HG03442 (cell line): Measurements from ENCODE around the gene HTRA1.

ENCODE experiments used
- ATAC-seq: cut with Tn5 transposase; IDR thresholded peaks from one replicate; pipeline ENCODE4 v1.9.1; 2021; ENCODE audit warnings: mild to moderate bottlenecking, moderate library complexity; ENCODE audit not compliant: unreplicated experiment

HTRA1 gene

GRCh38 chr10:122514045-122514840, 52.9 kb downstream of the HTRA1 start:
- no peak for ATAC-seq

DNA sequence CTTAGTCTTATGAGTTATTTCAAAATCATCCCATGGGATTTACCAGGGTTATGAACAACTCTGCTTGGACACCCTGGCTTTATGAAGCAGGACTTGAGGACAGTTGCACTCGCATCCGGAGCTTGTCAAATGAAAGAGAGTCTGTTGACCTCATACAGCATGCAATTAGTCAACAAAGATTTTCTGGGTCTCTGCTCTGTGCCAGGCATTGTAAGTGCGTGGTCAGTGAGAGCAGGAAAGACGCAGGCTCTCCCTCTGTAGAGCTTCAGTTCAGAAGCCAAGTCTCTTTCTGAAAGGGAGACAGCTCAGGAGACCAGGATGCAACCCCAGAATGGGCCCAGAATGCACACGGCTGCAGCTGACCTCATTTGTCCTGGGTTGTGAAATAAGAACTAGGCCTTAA, 53.7 kb downstream of the HTRA1 start:
- ATAC-seq: no peak

GRCh38 chr10:122515588-122516231, 54.4 kb downstream of the HTRA1 start:
- ATAC-seq: peak; percentile 89

DNA sequence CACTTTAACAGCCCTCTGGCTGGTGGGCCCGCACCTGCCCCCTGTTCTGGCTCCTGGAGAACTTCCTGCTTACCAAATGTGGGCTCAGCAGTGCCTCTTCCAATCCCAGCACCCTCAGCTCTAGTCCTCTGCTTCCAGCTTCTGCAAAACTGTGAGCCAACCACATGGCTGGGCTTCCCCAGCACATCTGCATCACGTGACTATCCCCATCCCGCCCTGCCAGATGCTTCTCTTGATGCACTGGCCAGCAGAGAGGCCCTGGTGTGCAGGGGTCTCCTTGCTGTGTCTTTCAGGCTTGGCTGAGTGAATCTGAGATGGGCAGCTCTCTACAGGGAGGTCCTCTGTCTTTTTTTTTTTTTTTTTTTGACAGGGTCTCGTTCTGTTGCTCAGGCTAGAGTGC, 55.4 kb downstream of the HTRA1 start:
- ATAC-seq: no peak

DNA sequence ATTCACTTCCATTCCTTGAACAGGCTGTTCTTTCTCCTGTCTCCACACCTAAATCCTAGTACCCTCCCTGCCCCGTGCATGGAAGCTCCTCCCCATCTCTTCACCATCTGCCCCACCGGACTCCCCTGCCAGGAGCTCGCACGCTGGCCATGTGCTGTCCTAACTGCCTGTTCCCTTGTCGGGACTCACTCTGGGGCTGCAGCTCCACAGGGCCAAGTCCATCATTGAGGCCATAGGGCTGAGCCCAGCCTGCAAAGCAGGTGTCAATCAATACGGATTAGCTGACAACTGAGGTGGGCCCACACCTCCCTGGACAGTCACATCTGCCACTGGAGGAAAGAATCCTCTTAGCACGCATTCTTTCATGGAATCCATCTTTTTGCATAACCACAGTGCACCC, 57.8 kb downstream of the HTRA1 start:
- ATAC-seq: no peak

DNA sequence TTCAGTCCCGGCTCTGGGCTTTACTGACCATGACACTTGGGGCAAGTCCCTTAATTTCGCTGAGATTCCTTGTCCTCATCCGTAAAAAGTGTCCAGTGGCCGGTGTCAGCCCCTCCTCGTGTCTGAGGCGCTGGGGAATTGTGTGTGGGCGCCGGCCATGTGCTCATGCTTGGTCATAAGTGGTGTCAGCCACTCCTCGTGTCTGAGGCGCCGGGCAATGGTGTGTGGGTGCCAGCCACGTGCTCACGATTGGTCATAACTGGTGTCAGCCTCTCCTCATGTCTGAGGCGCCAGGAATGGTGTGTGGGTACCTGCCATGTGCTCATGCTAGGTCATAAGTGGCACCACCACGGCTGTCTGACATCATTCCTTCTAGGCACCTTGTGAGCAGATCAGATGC, 58.5 kb downstream of the HTRA1 start:
- ATAC-seq: no peak

- no peak for ATAC-seq
Measured at GRCh38 chr10:122521011-122521410, 59.7 kb downstream of the HTRA1 start.

- no peak for ATAC-seq
Measured at GRCh38 chr10:122524811-122525210, 63.5 kb downstream of the HTRA1 start.

DNA sequence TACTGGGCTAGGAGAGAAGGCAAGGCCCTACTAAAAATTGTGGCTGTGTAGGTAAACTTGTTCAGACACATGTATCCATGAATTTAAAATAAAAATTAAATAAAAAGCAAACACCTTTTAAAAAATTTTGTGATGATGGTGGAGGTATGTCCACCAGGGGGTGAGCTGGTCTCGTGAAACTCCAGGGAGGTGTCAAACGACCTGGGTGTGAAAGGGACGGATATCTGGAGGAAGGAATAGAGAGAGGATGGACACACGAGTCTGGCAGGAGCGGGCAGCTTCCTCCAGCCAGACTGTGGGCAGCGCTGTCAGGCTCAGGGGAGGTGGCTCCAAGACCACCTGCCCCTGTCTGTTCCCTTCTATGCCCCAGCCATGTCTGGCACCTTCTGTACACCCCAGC, 64.4 kb downstream of the HTRA1 start:
- ATAC-seq: no peak

GRCh38 chr10:122526892-122527291, 65.5 kb downstream of the HTRA1 start:
- ATAC-seq: no peak

- ATAC-seq: no peak
Measured at GRCh38 chr10:122530177-122530576, 68.8 kb downstream of the HTRA1 start.

GRCh38 chr10:122531261-122531660, 69.9 kb downstream of the HTRA1 start:
- ATAC-seq: no peak

DNA sequence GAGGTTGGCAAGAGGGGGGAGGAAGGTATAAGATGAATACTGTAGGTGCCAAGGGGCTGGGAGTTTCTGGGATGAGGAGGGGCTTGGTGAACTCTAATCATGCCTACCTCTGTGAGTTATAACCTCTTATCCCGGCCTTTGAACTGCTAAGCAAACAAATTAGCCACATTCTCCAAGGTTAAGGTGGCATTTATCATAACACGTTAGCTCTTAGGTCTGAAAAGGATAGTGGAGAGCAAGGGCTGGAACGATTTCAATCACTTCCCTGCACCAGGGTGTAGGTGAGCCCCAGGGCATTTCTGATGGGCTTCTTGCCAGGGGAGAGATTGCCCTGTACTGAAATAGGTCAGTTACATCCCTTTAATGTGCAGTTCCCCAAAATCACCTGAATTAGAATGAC, 70.6 kb downstream of the HTRA1 start:
- no peak for ATAC-seq

GRCh38 chr10:122532601-122533296, 71.4 kb downstream of the HTRA1 start:
- no peak for ATAC-seq

- no peak for ATAC-seq
Measured at GRCh38 chr10:122537545-122537944, 76.2 kb downstream of the HTRA1 start.

- ATAC-seq: no peak
Measured at GRCh38 chr10:122541541-122542002, 80.2 kb downstream of the HTRA1 start.

DNA sequence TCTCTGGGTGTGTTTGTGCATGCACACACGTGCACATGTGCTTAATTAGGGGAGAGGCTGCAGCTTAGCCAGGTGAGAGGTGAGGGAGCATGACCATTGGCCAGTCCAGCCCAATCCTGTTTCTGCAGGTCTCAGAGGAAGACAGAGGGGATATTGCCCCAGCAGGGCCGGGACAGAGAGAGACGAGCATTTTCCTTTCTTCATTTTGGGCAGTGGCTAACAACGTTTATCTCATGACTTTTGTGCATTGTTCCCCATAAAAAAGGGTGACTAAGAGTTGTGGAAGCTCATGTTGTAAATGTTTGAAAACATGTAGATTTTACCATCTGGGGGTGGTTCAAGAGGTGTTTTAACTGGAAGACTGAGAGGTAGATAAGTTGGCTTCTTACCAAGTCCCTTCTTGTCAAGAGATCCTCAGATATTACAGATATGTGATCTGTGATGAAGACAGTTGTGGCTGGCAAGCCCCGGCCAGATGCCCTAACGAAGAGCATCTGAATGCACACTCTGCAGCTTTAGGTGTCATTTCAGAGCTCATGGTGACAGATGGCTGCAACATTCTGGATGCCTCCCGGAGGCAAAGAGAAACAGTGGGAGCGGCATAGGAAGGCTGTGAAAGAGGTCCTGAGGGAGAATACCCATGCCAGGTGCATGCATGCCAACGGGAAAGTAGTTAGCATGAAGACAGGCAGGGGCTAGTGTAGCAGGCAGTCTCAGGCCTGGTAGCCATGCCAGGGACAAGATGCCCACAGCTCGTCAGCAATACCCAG, 82.5 kb downstream of the HTRA1 start:
- ATAC-seq: no peak

DNA sequence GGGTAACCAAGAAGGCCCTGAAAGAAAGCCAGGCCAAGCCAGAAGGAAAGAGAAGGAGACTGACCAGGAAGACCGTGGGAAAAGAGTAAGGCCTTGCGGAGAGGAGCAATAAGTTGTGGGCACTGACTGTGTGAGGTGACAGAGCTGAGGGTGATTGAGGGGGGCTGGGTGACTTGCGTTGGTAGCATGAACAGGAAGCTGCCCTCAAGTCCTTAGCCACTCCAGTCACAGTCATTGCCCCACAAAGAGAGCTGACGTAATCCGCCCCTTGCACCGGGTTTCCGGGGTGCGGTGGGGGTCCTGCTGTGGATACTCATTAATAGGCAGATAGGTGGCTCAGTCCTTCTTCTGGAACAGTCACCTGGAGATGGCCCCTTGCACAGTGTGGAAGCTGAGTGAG, 83.1 kb downstream of the HTRA1 start:
- no peak for ATAC-seq

GRCh38 chr10:122546242-122546641, 84.9 kb downstream of the HTRA1 start:
- no peak for ATAC-seq

GRCh38 chr10:122548407-122549085, 87.2 kb downstream of the HTRA1 start:
- ATAC-seq: no peak

GRCh38 chr10:122549636-122550035, 88.3 kb downstream of the HTRA1 start:
- ATAC-seq: no peak
